ENCODE results near the gene HES5.

DNA sequence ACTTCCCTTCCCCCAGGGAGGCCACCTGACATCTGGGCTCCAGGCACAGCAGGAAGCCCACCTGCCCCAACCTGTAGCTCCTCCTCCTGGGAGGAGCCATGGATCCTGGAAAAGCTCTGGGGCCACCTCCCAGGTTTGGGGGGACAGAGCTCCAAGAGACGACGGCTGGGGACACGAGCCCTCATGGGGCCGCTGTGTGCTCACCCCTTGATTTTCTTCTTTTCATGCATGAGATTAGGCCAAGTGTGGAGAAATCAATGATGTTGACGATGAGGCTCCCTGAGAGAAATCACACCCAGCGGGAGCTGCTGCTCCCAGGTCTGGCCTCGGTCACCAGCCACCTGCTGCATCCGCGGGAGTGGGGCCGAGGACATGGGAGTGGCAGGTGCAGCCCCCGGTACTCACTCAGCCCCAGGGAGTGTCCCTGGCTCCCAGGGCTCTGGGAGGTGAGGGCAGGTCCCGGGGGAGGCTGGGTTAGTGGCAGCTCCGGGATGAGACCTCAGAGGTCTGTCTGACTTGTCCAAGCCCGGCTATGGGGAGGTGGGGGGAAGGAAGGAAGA, 34.8 kb upstream of the HES5 start:
- TF ChIP-seq, protein P1, sequence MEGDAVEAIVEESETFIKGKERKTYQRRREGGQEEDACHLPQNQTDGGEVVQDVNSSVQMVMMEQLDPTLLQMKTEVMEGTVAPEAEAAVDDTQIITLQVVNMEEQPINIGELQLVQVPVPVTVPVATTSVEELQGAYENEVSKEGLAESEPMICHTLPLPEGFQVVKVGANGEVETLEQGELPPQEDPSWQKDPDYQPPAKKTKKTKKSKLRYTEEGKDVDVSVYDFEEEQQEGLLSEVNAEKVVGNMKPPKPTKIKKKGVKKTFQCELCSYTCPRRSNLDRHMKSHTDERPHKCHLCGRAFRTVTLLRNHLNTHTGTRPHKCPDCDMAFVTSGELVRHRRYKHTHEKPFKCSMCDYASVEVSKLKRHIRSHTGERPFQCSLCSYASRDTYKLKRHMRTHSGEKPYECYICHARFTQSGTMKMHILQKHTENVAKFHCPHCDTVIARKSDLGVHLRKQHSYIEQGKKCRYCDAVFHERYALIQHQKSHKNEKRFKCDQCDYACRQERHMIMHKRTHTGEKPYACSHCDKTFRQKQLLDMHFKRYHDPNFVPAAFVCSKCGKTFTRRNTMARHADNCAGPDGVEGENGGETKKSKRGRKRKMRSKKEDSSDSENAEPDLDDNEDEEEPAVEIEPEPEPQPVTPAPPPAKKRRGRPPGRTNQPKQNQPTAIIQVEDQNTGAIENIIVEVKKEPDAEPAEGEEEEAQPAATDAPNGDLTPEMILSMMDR (IDR thresholded peaks at IDR 0.05; ENCODE audit: low read depth, low read length) = no peak
- TF ChIP-seq POLR2A (IDR thresholded peaks at IDR 0.05; ENCODE audit: extremely low read depth, insufficient read length) = no peak
- TF ChIP-seq, protein P2, sequence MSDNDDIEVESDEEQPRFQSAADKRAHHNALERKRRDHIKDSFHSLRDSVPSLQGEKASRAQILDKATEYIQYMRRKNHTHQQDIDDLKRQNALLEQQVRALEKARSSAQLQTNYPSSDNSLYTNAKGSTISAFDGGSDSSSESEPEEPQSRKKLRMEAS (IDR thresholded peaks at IDR 0.05; ENCODE audit: low read depth, low read length) = no peak
